ENCODE results near the gene KIF26B. TPM values are rescaled to one million over a fixed set of nuclear protein-coding genes. Genes with fewer than 3 reads are reported as not detected.

Gene KIF26B
- total and polyA plus RNA-seq, 4 donors = 10.9 to 37.1 (median 19.2) TPM

GRCh38 chr1:245590726-245591125 lies 435.9 kb downstream of the KIF26B start:
- Histone ChIP-seq H3K4me3 (ENCODE audit: low read depth, low read length) (no peak overlapping the region), H3K27me3 (ENCODE audit: control insufficient read depth, insufficient read depth, low read length) (no peaks in the 10 kb centered on the region), H3K27ac (ENCODE audit: low read depth, low read length) (no peak overlapping the region), H3K9me3 (ENCODE audit: control insufficient read depth, insufficient read depth, low read length) (no peaks in the 10 kb centered on the region), H3K36me3 (ENCODE audit: control insufficient read depth, insufficient read depth, low read length) (no peaks in the 10 kb centered on the region), H3K4me1 (ENCODE audit: control insufficient read depth, insufficient read depth, low read length) (peaks cover 31% of the 10 kb centered on the region)
- no peak for DNase-seq (ENCODE audit: low read depth in 4 of 6, low spot score in 6 of 6)
- 93% methylated on average over 4 of the region's 4 CpGs for WGBS (ENCODE audit: insufficient coverage)

DNA sequence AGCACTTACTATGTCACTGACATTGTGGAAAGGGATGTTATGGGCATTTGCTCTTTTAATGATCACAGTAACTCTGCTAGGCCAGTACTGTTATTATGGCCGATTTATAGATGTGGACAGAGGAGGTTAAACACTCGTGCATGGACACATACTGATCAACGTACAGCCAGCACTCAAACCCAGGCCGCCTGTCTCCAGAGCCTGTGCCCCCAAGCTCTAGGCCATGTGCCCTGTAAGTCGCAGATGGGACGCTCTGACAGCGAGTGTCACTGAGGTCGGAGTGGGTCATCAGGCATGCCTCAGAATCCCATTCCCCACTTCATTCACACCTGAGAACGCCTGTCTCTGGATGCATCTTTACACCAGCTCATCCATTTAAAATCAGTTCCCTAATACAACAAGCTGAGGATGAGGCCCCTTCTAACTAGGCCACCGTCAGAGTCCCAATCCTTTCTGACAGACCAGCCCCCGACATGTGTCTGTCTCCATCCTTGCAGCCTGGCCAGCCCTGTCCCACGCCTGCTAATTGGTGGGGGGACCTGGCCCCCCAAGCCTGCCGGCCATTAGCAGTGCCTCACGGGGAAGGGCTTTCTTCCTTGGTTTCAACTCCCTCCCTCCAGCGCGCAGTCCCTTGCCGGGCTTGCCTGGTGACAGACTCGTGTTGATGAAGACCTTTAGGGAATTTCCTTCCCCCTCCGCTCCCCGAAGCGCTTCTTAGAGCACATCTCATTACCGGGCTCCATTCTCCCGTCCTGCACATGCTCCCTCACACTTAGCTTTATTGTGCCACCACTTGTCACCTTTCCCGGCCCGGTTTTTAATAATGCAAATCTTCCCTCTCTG lies 436.8 kb downstream of the KIF26B start:
- Histone ChIP-seq H3K36me3 (ENCODE audit: control insufficient read depth, insufficient read depth, low read length) (no peaks in the 10 kb centered on the region), H3K27ac (ENCODE audit: low read depth, low read length) (no peak overlapping the region), H3K27me3 (ENCODE audit: control insufficient read depth, insufficient read depth, low read length) (no peaks in the 10 kb centered on the region), H3K9me3 (ENCODE audit: control insufficient read depth, insufficient read depth, low read length) (no peaks in the 10 kb centered on the region), H3K4me3 (ENCODE audit: low read depth, low read length) (no peak overlapping the region), H3K4me1 (ENCODE audit: control insufficient read depth, insufficient read depth, low read length) (peaks cover 31% of the 10 kb centered on the region)
- peak in 2 of 6 donors; percentile 47 to 74 for DNase-seq (ENCODE audit: low read depth in 4 of 6, low spot score in 6 of 6)
- 72% methylated on average over 25 of the region's 25 CpGs for WGBS (ENCODE audit: insufficient coverage)

DNA sequence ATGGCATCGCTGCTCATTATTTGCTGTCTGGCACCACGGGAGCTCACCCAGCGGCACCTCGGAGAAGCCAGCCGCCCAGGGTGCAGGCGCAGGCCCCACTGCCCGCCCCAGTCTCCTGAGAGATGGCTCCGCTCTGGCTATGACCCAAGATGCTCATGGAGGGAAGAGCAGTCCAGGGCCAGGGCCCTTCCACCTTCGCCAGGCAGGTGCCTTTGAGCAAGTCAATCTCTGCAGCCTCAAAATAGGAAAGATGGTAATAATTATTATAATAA lies 437.3 kb downstream of the KIF26B start:
- no peak for DNase-seq (ENCODE audit: low read depth in 4 of 6, low spot score in 6 of 6)
- H3K27me3 ChIP-seq (ENCODE audit: control insufficient read depth, insufficient read depth, low read length) = no peaks in the 10 kb centered on the region
- H3K36me3 ChIP-seq (ENCODE audit: control insufficient read depth, insufficient read depth, low read length) = no peaks in the 10 kb centered on the region
- H3K4me3 ChIP-seq (ENCODE audit: low read depth, low read length) = no peak overlapping the region
- WGBS (ENCODE audit: insufficient coverage) = 41% methylated on average over 7 of the region's 9 CpGs
- H3K9me3 ChIP-seq (ENCODE audit: control insufficient read depth, insufficient read depth, low read length) = no peaks in the 10 kb centered on the region
- H3K4me1 ChIP-seq (ENCODE audit: control insufficient read depth, insufficient read depth, low read length) = peaks cover 31% of the 10 kb centered on the region
- no peak overlapping the region for H3K27ac ChIP-seq (ENCODE audit: low read depth, low read length)

DNA sequence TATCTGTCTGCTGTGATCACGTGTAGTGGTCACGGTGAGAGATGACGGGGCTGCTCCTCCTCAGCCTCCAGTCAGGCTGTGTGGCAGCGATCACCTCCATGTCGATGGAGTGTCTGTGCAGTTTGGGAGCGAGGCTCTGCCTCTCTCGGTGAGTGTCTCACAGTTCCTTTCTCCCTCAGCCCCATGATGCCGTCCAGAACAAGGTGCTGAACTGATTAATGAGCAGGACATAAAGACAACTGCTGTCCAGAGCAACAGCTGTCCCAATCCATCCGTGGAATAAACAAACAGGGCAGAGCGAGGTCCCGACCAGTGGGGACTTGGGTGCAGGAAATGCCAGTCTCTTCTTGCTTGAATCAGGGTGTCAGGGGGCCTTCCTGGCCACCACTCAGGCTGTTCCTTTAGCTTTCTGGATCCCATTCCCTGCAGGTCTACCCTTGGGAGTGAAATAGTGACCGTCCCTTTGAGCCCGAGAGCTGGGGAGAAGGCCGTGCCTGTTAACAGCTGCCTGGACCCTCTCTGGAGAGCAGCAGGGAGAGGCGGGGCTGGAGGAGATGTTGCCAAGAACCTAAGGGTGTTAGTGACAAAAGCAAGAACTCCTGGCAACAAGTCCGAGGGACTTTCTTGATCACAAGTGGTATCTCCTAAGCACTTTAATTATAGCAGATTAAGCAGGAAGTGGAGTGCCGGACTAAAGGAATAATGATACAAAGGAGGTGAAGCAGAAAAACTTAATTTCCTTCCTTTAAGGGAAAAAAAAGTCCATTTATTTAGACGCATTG lies 443.9 kb downstream of the KIF26B start:
- WGBS (ENCODE audit: insufficient coverage) = 49% methylated on average over 10 of the region's 18 CpGs
- H3K9me3 ChIP-seq (ENCODE audit: control insufficient read depth, insufficient read depth, low read length) = no peaks in the 10 kb centered on the region
- H3K4me3 ChIP-seq (ENCODE audit: low read depth, low read length) = no peak overlapping the region
- peaks cover 14% of the 10 kb centered on the region for H3K4me1 ChIP-seq (ENCODE audit: control insufficient read depth, insufficient read depth, low read length)
- H3K27ac ChIP-seq (ENCODE audit: low read depth, low read length) = no peak overlapping the region
- no peaks in the 10 kb centered on the region for H3K36me3 ChIP-seq (ENCODE audit: control insufficient read depth, insufficient read depth, low read length)
- H3K27me3 ChIP-seq (ENCODE audit: control insufficient read depth, insufficient read depth, low read length) = no peaks in the 10 kb centered on the region
- DNase-seq (ENCODE audit: low read depth in 4 of 6, low spot score in 6 of 6) = peak in 2 of 6 donors; percentile 46 to 72

- 59% methylated on average over 5 of the region's 16 CpGs for WGBS (ENCODE audit: insufficient coverage)
- DNase-seq (ENCODE audit: low read depth in 4 of 6, low spot score in 6 of 6) = peak in 2 of 6 donors; percentile 62 to 70
- no peaks in the 10 kb centered on the region for H3K9me3 ChIP-seq (ENCODE audit: control insufficient read depth, insufficient read depth, low read length)
Measured at GRCh38 chr1:245599371-245600174, 444.8 kb downstream of the KIF26B start.

GRCh38 chr1:245600658-245601057 lies 445.9 kb downstream of the KIF26B start:
- WGBS (ENCODE audit: insufficient coverage) = 91% methylated on average over 4 of the region's 4 CpGs
- peaks cover 20% of the 10 kb centered on the region for H3K4me1 ChIP-seq (ENCODE audit: control insufficient read depth, insufficient read depth, low read length)
- H3K9me3 ChIP-seq (ENCODE audit: control insufficient read depth, insufficient read depth, low read length) = no peaks in the 10 kb centered on the region
- H3K27me3 ChIP-seq (ENCODE audit: control insufficient read depth, insufficient read depth, low read length) = no peaks in the 10 kb centered on the region
- H3K36me3 ChIP-seq (ENCODE audit: control insufficient read depth, insufficient read depth, low read length) = peaks cover 6% of the 10 kb centered on the region
- no peak overlapping the region for H3K27ac ChIP-seq (ENCODE audit: low read depth, low read length)
- DNase-seq (ENCODE audit: low read depth in 4 of 6, low spot score in 6 of 6) = no peak
- H3K4me3 ChIP-seq (ENCODE audit: low read depth, low read length) = no peak overlapping the region

More at GRCh38 chr1:245599371-245600174, 444.8 kb downstream of the KIF26B start:
- Histone ChIP-seq H3K27ac (ENCODE audit: low read depth, low read length) (no peak overlapping the region), H3K4me3 (ENCODE audit: low read depth, low read length) (no peak overlapping the region), H3K36me3 (ENCODE audit: control insufficient read depth, insufficient read depth, low read length) (no peaks in the 10 kb centered on the region), H3K4me1 (ENCODE audit: control insufficient read depth, insufficient read depth, low read length) (peaks cover 14% of the 10 kb centered on the region), H3K27me3 (ENCODE audit: control insufficient read depth, insufficient read depth, low read length) (no peaks in the 10 kb centered on the region)

- Histone ChIP-seq H3K4me1 (ENCODE audit: control insufficient read depth, insufficient read depth, low read length) (peaks cover 24% of the 10 kb centered on the region), H3K4me3 (ENCODE audit: low read depth, low read length) (no peak overlapping the region), H3K36me3 (ENCODE audit: control insufficient read depth, insufficient read depth, low read length) (peaks cover 16% of the 10 kb centered on the region), H3K27ac (ENCODE audit: low read depth, low read length) (no peak overlapping the region), H3K27me3 (ENCODE audit: control insufficient read depth, insufficient read depth, low read length) (no peaks in the 10 kb centered on the region), H3K9me3 (ENCODE audit: control insufficient read depth, insufficient read depth, low read length) (no peaks in the 10 kb centered on the region)
- 92% methylated on average over 2 of the region's 6 CpGs for WGBS (ENCODE audit: insufficient coverage)
- no peak for DNase-seq (ENCODE audit: low read depth in 4 of 6, low spot score in 6 of 6)
Measured at GRCh38 chr1:245603311-245603865, 448.6 kb downstream of the KIF26B start.

DNA sequence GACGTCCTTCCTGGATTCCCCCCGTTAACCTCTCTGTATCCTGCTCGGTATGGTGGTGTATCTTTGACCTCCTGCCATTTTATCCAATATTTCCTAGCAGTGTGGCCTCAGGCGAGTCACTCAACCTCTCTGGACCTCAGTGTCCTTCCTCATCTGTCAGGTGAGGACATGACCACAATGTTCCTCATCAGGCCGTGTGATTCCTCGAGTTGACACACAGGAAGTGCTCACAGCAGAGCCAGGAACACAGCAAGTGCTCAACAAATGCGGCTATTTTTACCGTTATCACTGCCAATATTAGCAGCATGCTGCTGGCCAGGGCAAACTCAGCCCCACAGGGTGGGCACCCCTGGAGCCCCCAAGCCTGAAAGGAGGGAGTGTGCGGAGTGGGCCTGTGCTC lies 450.2 kb downstream of the KIF26B start:
- peaks cover 15% of the 10 kb centered on the region for H3K4me1 ChIP-seq (ENCODE audit: control insufficient read depth, insufficient read depth, low read length)

GRCh38 chr1:245605480-245606156 lies 450.8 kb downstream of the KIF26B start:
- Histone ChIP-seq H3K4me1 (ENCODE audit: control insufficient read depth, insufficient read depth, low read length) (peaks cover 15% of the 10 kb centered on the region), H3K27ac (ENCODE audit: low read depth, low read length) (no peak overlapping the region), H3K27me3 (ENCODE audit: control insufficient read depth, insufficient read depth, low read length) (no peaks in the 10 kb centered on the region), H3K36me3 (ENCODE audit: control insufficient read depth, insufficient read depth, low read length) (peaks cover 20% of the 10 kb centered on the region), H3K4me3 (ENCODE audit: low read depth, low read length) (no peak overlapping the region), H3K9me3 (ENCODE audit: control insufficient read depth, insufficient read depth, low read length) (no peaks in the 10 kb centered on the region)
- DNase-seq (ENCODE audit: low read depth in 4 of 6, low spot score in 6 of 6) = no peak
- 72% methylated on average over 11 of the region's 14 CpGs for WGBS (ENCODE audit: insufficient coverage)

More for the DNA sequence above, 450.2 kb downstream of the KIF26B start:
- no peak for DNase-seq (ENCODE audit: low read depth in 4 of 6, low spot score in 6 of 6)
- no peak overlapping the region for H3K4me3 ChIP-seq (ENCODE audit: low read depth, low read length)
- peaks cover 20% of the 10 kb centered on the region for H3K36me3 ChIP-seq (ENCODE audit: control insufficient read depth, insufficient read depth, low read length)
- WGBS (ENCODE audit: insufficient coverage) = 86% methylated on average over 9 of the region's 9 CpGs
- no peaks in the 10 kb centered on the region for H3K9me3 ChIP-seq (ENCODE audit: control insufficient read depth, insufficient read depth, low read length)
- no peaks in the 10 kb centered on the region for H3K27me3 ChIP-seq (ENCODE audit: control insufficient read depth, insufficient read depth, low read length)
- no peak overlapping the region for H3K27ac ChIP-seq (ENCODE audit: low read depth, low read length)

Measured in spinal cord (tissue), 10 donors.